SU-DHL-6 (cell line): ENCODE results near the gene KANK3.

Experiments
- H2AFZ ChIP-seq: fragments of 200-600 bp; sonication (generic); 2 replicates; pipeline ENCODE4 v1.6.1; 2014; ENCODE audit warnings: low read depth, mild to moderate bottlenecking, moderate library complexity, mixed read lengths, antibody characterized with exemption, low read length; ENCODE audit not compliant: severe bottlenecking
- H3F3A ChIP-seq: fragments of 200-600 bp; shearing (Covaris generic); 2 replicates; pipeline ENCODE4 v1.6.0; 2016; ENCODE audit warnings: antibody characterized with exemption, mild to moderate bottlenecking; ENCODE audit not compliant: insufficient read depth
- H3K27ac ChIP-seq: fragments of 200-600 bp; sonication (generic); 2 replicates; pipeline ENCODE4 v1.5.1; 2016; ENCODE audit warnings: low read depth, mild to moderate bottlenecking, low read length, moderate library complexity, mixed read lengths
- H3K27me3 ChIP-seq: fragments of 200-600 bp; sonication (generic), shearing (Covaris generic); 2 replicates; pipeline ENCODE4 v1.6.0; 2014; ENCODE audit warnings: mild to moderate bottlenecking, low read length
- H3K36me3 ChIP-seq: fragments of 200-600 bp; sonication (generic); 2 replicates; pipeline ENCODE4 v1.6.1; 2014; ENCODE audit warnings: mild to moderate bottlenecking, low read length, mixed read lengths
- H3K4me2 ChIP-seq: fragments of 300-600, 200-600 bp; shearing (Covaris generic), sonication (generic); 2 replicates; pipeline ENCODE4 v1.6.0; 2014; ENCODE audit warnings: low read length, low read depth, mild to moderate bottlenecking; ENCODE audit not compliant: poor library complexity, severe bottlenecking
- H3K4me3 ChIP-seq: fragments of 200-600 bp; sonication (generic); 2 replicates; pipeline ENCODE4 v1.5.1; 2014; ENCODE audit warnings: antibody characterized with exemption, low read length, mild to moderate bottlenecking, mixed read lengths; ENCODE audit not compliant: insufficient read depth, poor library complexity, severe bottlenecking
- H3K79me2 ChIP-seq: fragments of 200-600 bp; sonication (generic); 2 replicates; pipeline ENCODE4 v1.6.1; 2014; ENCODE audit warnings: mild to moderate bottlenecking, low read length, moderate library complexity; ENCODE audit not compliant: insufficient read depth
- H3K9ac ChIP-seq: fragments of 200-600 bp; sonication (generic); 2 replicates; pipeline ENCODE4 v1.7.0; 2014; ENCODE audit warnings: mild to moderate bottlenecking, low read length
- H3K9me2 ChIP-seq: fragments of 200-600 bp; sonication (generic); replicated peaks from 2 replicates; pipeline ENCODE4 v1.6.1; 2014; ENCODE audit warnings: low read length; ENCODE audit not compliant: insufficient read depth
- H3K9me3 ChIP-seq: fragments of 200-600 bp; sonication (generic); 2 replicates; pipeline ENCODE4 v1.6.1; 2014; ENCODE audit warnings: low read length, mixed read lengths; ENCODE audit not compliant: insufficient read depth
- H4K20me1 ChIP-seq: fragments of 200-600 bp; sonication (generic); 2 replicates; pipeline ENCODE4 v1.6.1; 2014; ENCODE audit warnings: low read depth, mild to moderate bottlenecking, antibody characterized with exemption, low read length, moderate library complexity, mixed read lengths
- EZH2phosphoT487 ChIP-seq: fragments of 200-600 bp; sonication (generic), shearing (Covaris generic); conservative IDR thresholded peaks from 2 replicates; pipeline ENCODE4 v1.6.1; 2018; ENCODE audit warnings: mild to moderate bottlenecking, antibody characterized with exemption, low read length, moderate library complexity, mixed read lengths
- TF ChIP-seq, protein P1 (sequence below): fragments of 200-600 bp; sonication (generic); IDR thresholded peaks from one replicate; pipeline ENCODE4 v1.5.1; 2017; ENCODE audit warnings: antibody characterized with exemption, mild to moderate bottlenecking, low read length, moderate library complexity; ENCODE audit not compliant: insufficient read depth, poor library complexity, severe bottlenecking

Gene KANK3

DNA sequence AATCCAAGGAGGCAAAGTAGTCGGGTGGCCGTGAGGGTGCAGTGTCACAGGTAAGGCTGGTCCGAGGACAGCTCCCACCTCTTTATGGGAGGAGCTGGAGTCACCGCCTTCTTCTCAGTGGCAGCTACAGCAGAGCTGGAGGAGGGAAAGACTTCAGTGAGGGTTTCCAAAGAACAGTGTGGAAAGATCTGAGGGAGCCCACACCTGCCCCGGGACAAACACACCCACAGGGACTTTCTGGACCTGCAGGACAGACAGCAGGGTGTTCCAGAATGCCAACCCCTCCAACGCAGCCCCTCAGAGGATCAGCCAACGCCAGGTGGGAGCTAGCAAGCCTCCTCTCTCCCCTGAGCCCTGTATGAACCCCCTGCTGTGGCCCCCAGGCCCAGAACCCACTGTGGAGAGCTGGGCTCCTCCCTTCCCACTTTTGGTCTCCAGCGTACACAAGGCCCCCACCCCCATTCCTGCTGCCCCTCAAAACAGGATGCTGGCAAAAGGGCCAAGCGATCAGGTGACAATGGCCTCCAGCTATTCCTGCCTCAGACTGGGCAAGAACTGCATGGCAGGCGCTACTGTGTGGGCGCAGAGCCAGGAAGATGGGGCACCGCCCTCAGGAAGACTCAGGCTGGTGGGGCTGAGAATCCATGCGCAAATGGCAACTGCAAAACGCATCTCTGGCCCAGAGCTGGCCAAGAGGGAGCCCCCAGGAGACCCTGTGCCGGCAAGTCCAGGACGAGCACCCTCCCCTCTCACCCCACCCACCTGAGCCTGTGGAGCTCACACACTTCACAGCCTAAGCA lies 31.4 kb downstream of the KANK3 start:
- TF ChIP-seq, protein P1, sequence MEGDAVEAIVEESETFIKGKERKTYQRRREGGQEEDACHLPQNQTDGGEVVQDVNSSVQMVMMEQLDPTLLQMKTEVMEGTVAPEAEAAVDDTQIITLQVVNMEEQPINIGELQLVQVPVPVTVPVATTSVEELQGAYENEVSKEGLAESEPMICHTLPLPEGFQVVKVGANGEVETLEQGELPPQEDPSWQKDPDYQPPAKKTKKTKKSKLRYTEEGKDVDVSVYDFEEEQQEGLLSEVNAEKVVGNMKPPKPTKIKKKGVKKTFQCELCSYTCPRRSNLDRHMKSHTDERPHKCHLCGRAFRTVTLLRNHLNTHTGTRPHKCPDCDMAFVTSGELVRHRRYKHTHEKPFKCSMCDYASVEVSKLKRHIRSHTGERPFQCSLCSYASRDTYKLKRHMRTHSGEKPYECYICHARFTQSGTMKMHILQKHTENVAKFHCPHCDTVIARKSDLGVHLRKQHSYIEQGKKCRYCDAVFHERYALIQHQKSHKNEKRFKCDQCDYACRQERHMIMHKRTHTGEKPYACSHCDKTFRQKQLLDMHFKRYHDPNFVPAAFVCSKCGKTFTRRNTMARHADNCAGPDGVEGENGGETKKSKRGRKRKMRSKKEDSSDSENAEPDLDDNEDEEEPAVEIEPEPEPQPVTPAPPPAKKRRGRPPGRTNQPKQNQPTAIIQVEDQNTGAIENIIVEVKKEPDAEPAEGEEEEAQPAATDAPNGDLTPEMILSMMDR: no peak
- no peak for TF ChIP-seq EZH2phosphoT487
- Histone ChIP-seq H3F3A (no peaks in the 10 kb centered on the region), H3K4me3 (no peak overlapping the region), H3K79me2 (peaks cover 12% of the 10 kb centered on the region), H3K9ac (no peak overlapping the region), H2AFZ (no peak overlapping the region), H3K9me2 (no peaks in the 10 kb centered on the region), H3K36me3 (no peaks in the 10 kb centered on the region), H4K20me1 (no peaks in the 10 kb centered on the region), H3K27me3 (no peaks in the 10 kb centered on the region), H3K27ac (no peak overlapping the region), H3K9me3 (no peaks in the 10 kb centered on the region), H3K4me2 (no peak overlapping the region)

DNA sequence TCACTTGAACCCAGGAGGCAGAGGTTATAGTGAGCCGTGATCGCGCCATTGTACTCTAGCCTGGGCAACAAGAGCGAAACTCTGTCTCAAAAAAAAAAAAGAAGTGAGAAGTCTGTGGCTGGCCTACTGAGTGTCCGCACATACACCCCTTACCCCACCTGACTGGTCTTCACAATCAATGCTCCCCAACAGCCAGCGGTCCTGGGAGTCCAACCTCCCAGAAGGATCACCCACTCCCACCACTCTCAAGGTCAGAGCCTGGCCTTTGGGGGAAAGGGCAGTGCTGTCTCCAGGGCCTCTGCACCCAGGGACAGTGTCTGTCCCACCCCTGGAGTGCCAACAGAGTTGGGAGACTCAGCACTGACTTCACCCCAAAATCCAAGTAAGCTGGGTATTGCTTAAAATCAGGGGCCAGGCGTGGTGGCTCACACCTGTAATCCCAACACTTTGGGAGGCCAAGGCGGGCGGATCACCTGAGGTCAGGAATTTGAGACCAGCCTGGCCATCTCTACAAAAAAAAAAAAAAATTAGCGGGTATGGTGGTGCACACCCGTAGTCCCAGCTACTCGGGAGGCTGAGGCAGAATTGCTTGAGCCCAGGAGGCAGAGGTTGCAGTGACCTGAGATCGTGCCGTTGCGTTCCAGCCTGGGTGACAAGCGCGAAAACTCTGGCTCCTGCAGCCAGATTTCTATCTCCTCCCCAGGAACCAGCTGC lies 32.6 kb downstream of the KANK3 start:
- H2AFZ ChIP-seq: no peak overlapping the region
- H4K20me1 ChIP-seq: no peaks in the 10 kb centered on the region
- no peaks in the 10 kb centered on the region for H3F3A ChIP-seq
- H3K4me3 ChIP-seq: no peak overlapping the region
- no peaks in the 10 kb centered on the region for H3K9me2 ChIP-seq
- no peaks in the 10 kb centered on the region for H3K27me3 ChIP-seq
- no peak overlapping the region for H3K27ac ChIP-seq
- H3K4me2 ChIP-seq: no peak overlapping the region
- H3K9ac ChIP-seq: no peak overlapping the region
- H3K36me3 ChIP-seq: no peaks in the 10 kb centered on the region
- no peaks in the 10 kb centered on the region for H3K9me3 ChIP-seq
- TF ChIP-seq, protein P1: no peak
- no peak for TF ChIP-seq EZH2phosphoT487
- H3K79me2 ChIP-seq: peaks cover 21% of the 10 kb centered on the region

DNA sequence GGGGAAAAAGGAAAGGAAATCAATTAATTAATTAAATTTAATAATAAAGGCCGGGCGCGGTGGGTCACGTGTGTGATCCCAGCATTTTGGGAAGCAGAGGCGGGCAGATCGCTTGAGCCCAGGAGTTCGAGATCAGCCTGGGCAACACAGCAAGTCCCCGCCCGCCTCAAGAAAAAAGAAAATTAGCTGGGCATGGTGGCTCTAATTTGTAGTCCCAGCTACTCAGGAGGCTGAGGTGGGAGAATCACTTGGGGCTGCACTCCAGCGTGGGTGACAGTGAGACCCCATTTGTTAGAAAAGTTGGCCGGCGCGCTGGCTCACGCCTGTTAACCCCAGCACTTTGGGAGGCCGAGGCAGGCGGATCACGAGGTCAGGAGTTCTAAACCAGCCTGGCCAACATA lies 34.2 kb downstream of the KANK3 start:
- H3K4me3 ChIP-seq: peak overlapping the region; percentile 66
- no peaks in the 10 kb centered on the region for H3K9me2 ChIP-seq
- no peaks in the 10 kb centered on the region for H3K27me3 ChIP-seq
- peak overlapping the region; percentile 87 for H3K4me2 ChIP-seq
- H4K20me1 ChIP-seq: no peaks in the 10 kb centered on the region
- H2AFZ ChIP-seq: peak overlapping the region; percentile 72
- H3K9me3 ChIP-seq: no peaks in the 10 kb centered on the region
- H3K79me2 ChIP-seq: peaks cover 26% of the 10 kb centered on the region
- peak overlapping the region; percentile 87 for H3K9ac ChIP-seq
- no peak for TF ChIP-seq EZH2phosphoT487
- TF ChIP-seq, protein P1: no peak
- H3K27ac ChIP-seq: peak overlapping the region; percentile 63
- no peaks in the 10 kb centered on the region for H3K36me3 ChIP-seq
- H3F3A ChIP-seq: no peaks in the 10 kb centered on the region
